LNCaP clone FGC (cell line): ENCODE results near the gene CYB561D1.

Experiments used
- DNase-seq: peaks from one replicate; pipeline ENCODE4 v3.0.0-alpha.2; 2011; ENCODE audit warnings: low read depth
- H3K4me3 ChIP-seq: 2 replicates; pipeline ENCODE4 v1.5.1; 2011; ENCODE audit warnings: mild to moderate bottlenecking, low read depth, low read length, control low read depth
- CTCF ChIP-seq: IDR thresholded peaks from 2 replicates; pipeline ENCODE4 v1.5.1; 2012; ENCODE audit warnings: mild to moderate bottlenecking; ENCODE audit not compliant: control insufficient read depth, insufficient read depth; ENCODE audit errors: extremely low read depth

CYB561D1 gene

GRCh38 chr1:109535481-109535880, 41.6 kb downstream of the CYB561D1 start:
- no peak for TF ChIP-seq CTCF

GRCh38 chr1:109535971-109536491, 42.1 kb downstream of the CYB561D1 start:
- H3K4me3 ChIP-seq = no peak overlapping the region
- DNase-seq = no peak
- no peak for TF ChIP-seq CTCF

More at GRCh38 chr1:109535481-109535880, 41.6 kb downstream of the CYB561D1 start:
- no peak overlapping the region for H3K4me3 ChIP-seq
- DNase-seq = no peak

- H3K4me3 ChIP-seq = no peak overlapping the region
- no peak for TF ChIP-seq CTCF
- no peak for DNase-seq
Measured at GRCh38 chr1:109537450-109538178, 43.7 kb downstream of the CYB561D1 start.

GRCh38 chr1:109538827-109539555, 45.1 kb downstream of the CYB561D1 start:
- no peak for DNase-seq
- no peak for TF ChIP-seq CTCF
- H3K4me3 ChIP-seq = no peak overlapping the region

GRCh38 chr1:109539676-109540075, 45.8 kb downstream of the CYB561D1 start, which contains the start of gene GPR61:
TSS of gene GPR61 (plus strand) at chr1:109539872. CDS start at chr1:109543023, 3,151 bp downstream.
- TF ChIP-seq CTCF = no peak
- H3K4me3 ChIP-seq = no peak within 1 kb of the TSS
- DNase-seq = no peak

- H3K4me3 ChIP-seq = no peak overlapping the region
- DNase-seq = no peak
- TF ChIP-seq CTCF = no peak
Measured at GRCh38 chr1:109541102-109541501, 47.2 kb downstream of the CYB561D1 start.

- DNase-seq = no peak
- TF ChIP-seq CTCF = no peak
- H3K4me3 ChIP-seq = no peak overlapping the region
Measured at GRCh38 chr1:109542657-109543056, 48.8 kb downstream of the CYB561D1 start.
